HG03108 (cell line): ENCODE measurements around the gene MOB1A.
"Not testable (repeated sequence)": the region's sequence is repeated elsewhere in the genome, so short reads cannot be mapped to it uniquely, and the experiment has no call there.

Experiments
- ATAC-seq: cut with Tn5 transposase; IDR thresholded peaks from one replicate; pipeline ENCODE4 v1.9.1; 2021; ENCODE audit warnings: moderate library complexity; ENCODE audit not compliant: unreplicated experiment

MOB1A gene

GRCh38 chr2:74178211-74179062 lies at the start of gene MOB1A:
MOB1A (minus strand) TSS chr2:74178879; CDS start chr2:74178674, 205 bp downstream.
- ATAC-seq, result peak; percentile 73

- no peak for ATAC-seq
These were observed 49.0 kb upstream of the MOB1A start for GRCh38 chr2:74227646-74228045.

GRCh38 chr2:74226648-74227213 lies 48.1 kb upstream of the MOB1A start:
- no peak for ATAC-seq

- ATAC-seq, result no peak
These were observed 47.2 kb upstream of the MOB1A start for GRCh38 chr2:74225698-74226459.

- no peak for ATAC-seq
These were observed 45.5 kb upstream of the MOB1A start for GRCh38 chr2:74223941-74224770.

- ATAC-seq, result no peak
These were observed 43.6 kb upstream of the MOB1A start for GRCh38 chr2:74222300-74222650.

- ATAC-seq, result no peak
These were observed 43.1 kb upstream of the MOB1A start for GRCh38 chr2:74221604-74222299.

- no peak for ATAC-seq
These were observed 42.4 kb upstream of the MOB1A start for GRCh38 chr2:74221091-74221490.

- ATAC-seq, result no peak
These were observed 41.3 kb upstream of the MOB1A start for GRCh38 chr2:74219846-74220486.

- no peak for ATAC-seq
These were observed 38.0 kb upstream of the MOB1A start for GRCh38 chr2:74216642-74217041.

GRCh38 chr2:74215771-74216170 lies 37.1 kb upstream of the MOB1A start:
- not testable (repeated sequence) for ATAC-seq

- no peak for ATAC-seq
These were observed 34.2 kb upstream of the MOB1A start for GRCh38 chr2:74212702-74213410.

- peak; percentile 79 for ATAC-seq
These were observed 27.6 kb upstream of the MOB1A start for GRCh38 chr2:74206180-74206688.

GRCh38 chr2:74205596-74205995 lies 26.9 kb upstream of the MOB1A start:
- no peak for ATAC-seq

- no peak for ATAC-seq
These were observed 26.4 kb upstream of the MOB1A start for GRCh38 chr2:74205113-74205512.

- ATAC-seq, result no peak
These were observed 25.8 kb upstream of the MOB1A start for GRCh38 chr2:74204436-74204835.

GRCh38 chr2:74201596-74201995 lies 22.9 kb upstream of the MOB1A start:
- no peak for ATAC-seq

GRCh38 chr2:74201196-74201595 lies 22.5 kb upstream of the MOB1A start:
- no peak for ATAC-seq

- ATAC-seq, result no peak
These were observed 21.2 kb upstream of the MOB1A start for GRCh38 chr2:74199871-74200305.
